Measurements from ENCODE around the gene ZNF358.

ZNF358 gene

GRCh38 chr19:7483720-7484201, 32.1 kb upstream of the ZNF358 start:
- Histone ChIP-seq H3K4me1 (ENCODE audit: control insufficient read depth, low read length) (peaks cover 6% of the 10 kb centered on the region), H3K36me3 (ENCODE audit: control insufficient read depth, low read length) (no peaks in the 10 kb centered on the region), H3K4me3 (ENCODE audit: low read length) (no peak overlapping the region), H3K4me2 (ENCODE audit: low read length) (no peak overlapping the region), H3K9me2 (replicated peaks; ENCODE audit: control insufficient read depth, low read length) (no peaks in the 10 kb centered on the region), H3K27me3 (ENCODE audit: control insufficient read depth, low read length) (no peaks in the 10 kb centered on the region), H3K79me2 (ENCODE audit: control insufficient read depth, low read length) (no peaks in the 10 kb centered on the region), H4K20me1 (ENCODE audit: control insufficient read depth, insufficient read depth, low read depth, low read length) (no peaks in the 10 kb centered on the region), H3K9me3 (ENCODE audit: control insufficient read depth, insufficient read depth, low read length) (no peaks in the 10 kb centered on the region), H3F3A (ENCODE audit: control insufficient read depth, insufficient read depth) (0 out of 2 replicates have a peak, but pooled peaks cover 2% of the 10 kb centered on the region), H3K27ac (ENCODE audit: low read depth, low read length) (no peak overlapping the region)
- TF ChIP-seq EZH2phosphoT487 (IDR thresholded peaks at IDR 0.05; ENCODE audit: borderline replicate concordance, low read length), result no peak
- TF ChIP-seq CTCF (IDR thresholded peaks at IDR 0.05; ENCODE audit: low read depth, low read length, poor library complexity, severe bottlenecking), result no peak

GRCh38 chr19:7486923-7487322, 29.0 kb upstream of the ZNF358 start:
- no peaks in the 10 kb centered on the region for H3K36me3 ChIP-seq (ENCODE audit: control insufficient read depth, low read length)
- H3K4me3 ChIP-seq (ENCODE audit: low read length), result no peak overlapping the region
- no peaks in the 10 kb centered on the region for H3K79me2 ChIP-seq (ENCODE audit: control insufficient read depth, low read length)
- no peaks in the 10 kb centered on the region for H3K9me2 ChIP-seq (replicated peaks; ENCODE audit: control insufficient read depth, low read length)
- no peak overlapping the region for H3K27ac ChIP-seq (ENCODE audit: low read depth, low read length)
- H3F3A ChIP-seq (ENCODE audit: control insufficient read depth, insufficient read depth), result 0 out of 2 replicates have a peak, but pooled peaks cover 2% of the 10 kb centered on the region
- peaks cover 16% of the 10 kb centered on the region for H3K4me1 ChIP-seq (ENCODE audit: control insufficient read depth, low read length)
- H3K9me3 ChIP-seq (ENCODE audit: control insufficient read depth, insufficient read depth, low read length), result no peaks in the 10 kb centered on the region
- H4K20me1 ChIP-seq (ENCODE audit: control insufficient read depth, insufficient read depth, low read depth, low read length), result no peaks in the 10 kb centered on the region
- H3K27me3 ChIP-seq (ENCODE audit: control insufficient read depth, low read length), result no peaks in the 10 kb centered on the region
- TF ChIP-seq EZH2phosphoT487 (IDR thresholded peaks at IDR 0.05; ENCODE audit: borderline replicate concordance, low read length), result no peak
- TF ChIP-seq CTCF (IDR thresholded peaks at IDR 0.05; ENCODE audit: low read depth, low read length, poor library complexity, severe bottlenecking), result no peak
- H3K4me2 ChIP-seq (ENCODE audit: low read length), result no peak overlapping the region

GRCh38 chr19:7488736-7489353, 27.1 kb upstream of the ZNF358 start, which contains the start of gene PEX11G:
Gene PEX11G (minus strand): TSS chr19:7489035. CDS start chr19:7489010, 25 bp downstream.
- 0 out of 2 replicates have a peak, but pooled peaks cover 2% of the 10 kb centered on the region for H3F3A ChIP-seq (ENCODE audit: control insufficient read depth, insufficient read depth)
- no peak for TF ChIP-seq EZH2phosphoT487 (IDR thresholded peaks at IDR 0.05; ENCODE audit: borderline replicate concordance, low read length)
- no peak for TF ChIP-seq CTCF (IDR thresholded peaks at IDR 0.05; ENCODE audit: low read depth, low read length, poor library complexity, severe bottlenecking)

More at GRCh38 chr19:7488736-7489353, 27.1 kb upstream of the ZNF358 start, which contains the start of gene PEX11G:
- Histone ChIP-seq H3K9me2 (replicated peaks; ENCODE audit: control insufficient read depth, low read length) (no peaks in the 10 kb centered on the region), H4K20me1 (ENCODE audit: control insufficient read depth, insufficient read depth, low read depth, low read length) (no peaks in the 10 kb centered on the region), H3K36me3 (ENCODE audit: control insufficient read depth, low read length) (no peaks in the 10 kb centered on the region), H3K79me2 (ENCODE audit: control insufficient read depth, low read length) (no peaks in the 10 kb centered on the region), H3K4me2 (ENCODE audit: low read length) (peak within 1 kb of the TSS; percentile 96), H3K4me3 (ENCODE audit: low read length) (peak within 1 kb of the TSS; percentile 87), H3K4me1 (ENCODE audit: control insufficient read depth, low read length) (peaks cover 16% of the 10 kb centered on the region), H3K9me3 (ENCODE audit: control insufficient read depth, insufficient read depth, low read length) (no peaks in the 10 kb centered on the region), H3K27me3 (ENCODE audit: control insufficient read depth, low read length) (no peaks in the 10 kb centered on the region), H3K27ac (ENCODE audit: low read depth, low read length) (no peak within 1 kb of the TSS)

Data from DOHH2 (cell line).